Kidney (tissue), 14 donors: ENCODE results near the gene CST3. TPM values are rescaled to one million over a fixed set of nuclear protein-coding genes. Genes with fewer than 3 reads are reported as not detected.

Experiments
- DNase-seq, 5 donors: peaks; one replicate each; pipeline ENCODE4 v3.0.0-alpha.2; 2013 to 2020
- FAIRE-seq: peaks from 2 replicates; lab custom pipeline; 2012; peaks lifted over from hg19 to GRCh38; lab: Jason Lieb, UNC
- H3K27ac ChIP-seq, 2 donors: one replicate each; pipeline ENCODE4 v1.7.0; 2013; ENCODE audit warnings: low read depth in 2 of 2, low read length in 2 of 2, inconsistent platforms in 1 of 2
- H3K27me3 ChIP-seq: one replicate; pipeline ENCODE4 v1.7.1; 2013; ENCODE audit warnings: low read length, inconsistent platforms; ENCODE audit not compliant: control insufficient read depth, insufficient read depth
- H3K36me3 ChIP-seq, 3 donors: one replicate each; pipeline versions ENCODE4 v1.7.0 to v1.7.1; 2013; ENCODE audit warnings: low read length in 3 of 3, control low read depth in 1 of 3, inconsistent platforms in 1 of 3; ENCODE audit not compliant: insufficient read depth in 3 of 3, control insufficient read depth in 2 of 3
- H3K4me1 ChIP-seq, 3 donors: one replicate each; pipeline versions ENCODE4 v1.7.0 to v1.7.1; 2013; ENCODE audit warnings: low read length in 3 of 3, inconsistent platforms in 1 of 3, low read depth in 1 of 3; ENCODE audit not compliant: control insufficient read depth in 2 of 3, insufficient read depth in 2 of 3
- H3K4me3 ChIP-seq, 3 donors: one replicate each; pipeline versions ENCODE4 v1.7.0 to v1.8.1; 2013; ENCODE audit warnings: low read length in 3 of 3, control low read depth in 1 of 3, inconsistent platforms in 1 of 3
- H3K9ac ChIP-seq, 3 donors: one replicate each; pipeline versions ENCODE4 v1.7.0 to v1.7.1; 2013; ENCODE audit warnings: low read length in 3 of 3, control low read depth in 1 of 3, inconsistent platforms in 1 of 3
- H3K9me3 ChIP-seq, 3 donors: one replicate each; pipeline versions ENCODE4 v1.7.0 to v1.7.1; 2013; ENCODE audit warnings: low read length in 3 of 3, control low read depth in 1 of 3, inconsistent platforms in 1 of 3; ENCODE audit not compliant: control insufficient read depth in 2 of 3, insufficient read depth in 1 of 3
- CTCF ChIP-seq: IDR thresholded peaks from 3 replicates; pipeline ENCODE4 v1.5.1; 2012; ENCODE audit warnings: mild to moderate bottlenecking, moderate library complexity, borderline replicate concordance; ENCODE audit not compliant: insufficient read depth; ENCODE audit errors: extremely low read depth
- intact Hi-C: fragments of 100-400 bp; cut with DNase I; formaldehyde crosslinking; loops from one replicate; pipeline ENCODE4 v1.11.1; 2022
- polyA plus RNA-seq: library from polyadenylated mRNA; stranded (reverse); fragments of 350-450 nt; fragmentation: Illumina TruSeq; extraction: RNeasy Lipid Tissue Mini Kit (QIAGEN cat#74804); gene quantifications from one replicate; pipeline ENCODE4 v1.2.3, GENCODE V29; 2014; ENCODE audit warnings: low read depth, low replicate concordance; ENCODE audit not compliant: insufficient read depth
- total RNA-seq: library from RNA; stranded (reverse); fragmentation: NEBNext Ultra II Directional; extraction: Animal tissue kit (Norgen Biotek cat#: 25700); gene quantifications from one replicate; pipeline ENCODE4 v1.2.1, GENCODE V29; 2021
- donor health status: control.
- donor health status: control.
- donor health status: control.
- donor health status: control.
- donor health status: control.
- donor health status: DM: yes; HTN: yes; CAD: no.
- donor health status: Normal renal cell carcinoma (clear cell type).

CST3 gene
- total and polyA plus RNA-seq, 2 donors from 2014 or later = 852 to 942 TPM

GRCh38 chr20:23655491-23656211, 17.9 kb upstream of the CST3 start:
- no peak for TF ChIP-seq CTCF
- intact Hi-C loops = no loop called here
- Histone ChIP-seq H3K4me3 (no peak overlapping the region), H3K27me3 (no peaks in the 10 kb centered on the region), H3K4me1 (peaks cover 7 to 10% (median 8%) of the 10 kb centered on the region in 3 donors), H3K9me3 (peaks cover 0 to 3% (median 0%) of the 10 kb centered on the region in 3 donors), H3K27ac (no peak overlapping the region), H3K36me3 (peaks cover 0 to 2% (median 0%) of the 10 kb centered on the region in 3 donors), H3K9ac (no peak overlapping the region)
- peak in 2 of 5 donors; percentile 28 to 81 for DNase-seq
- FAIRE-seq = no peak

GRCh38 chr20:23654717-23655116, 17.0 kb upstream of the CST3 start:
- Histone ChIP-seq H3K9ac (no peak overlapping the region), H3K27me3 (no peaks in the 10 kb centered on the region), H3K27ac (no peak overlapping the region), H3K4me3 (no peak overlapping the region), H3K4me1 (peaks cover 4 to 10% (median 8%) of the 10 kb centered on the region in 3 donors), H3K9me3 (peaks cover 0 to under 1% (median 0%) of the 10 kb centered on the region in 3 donors), H3K36me3 (no peaks in the 10 kb centered on the region)
- no peak for TF ChIP-seq CTCF
- DNase-seq (peak in 1 of 5 donors; percentile 1), FAIRE-seq (no peak)
- intact Hi-C loops = no loop called here

DNA sequence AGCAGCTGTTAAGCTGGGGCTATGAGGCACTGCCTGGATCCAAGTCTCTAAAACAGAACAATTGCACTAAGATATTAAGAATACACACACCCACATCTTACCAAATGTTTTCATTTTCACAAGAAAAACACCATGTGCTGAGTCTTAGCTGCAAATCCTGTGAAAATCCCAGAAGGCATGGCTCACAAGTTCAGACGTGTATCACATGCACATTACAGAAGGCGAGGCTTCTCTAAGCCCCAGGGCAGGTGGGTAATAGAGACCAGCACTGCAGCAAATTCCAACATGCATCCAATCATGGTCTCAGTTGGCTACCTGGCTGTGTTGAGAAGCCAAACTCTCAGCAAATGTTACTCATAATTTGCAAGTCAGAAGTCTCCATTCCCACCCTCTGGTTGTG, 16.2 kb upstream of the CST3 start:
- peaks cover 0 to 4% (median 3%) of the 10 kb centered on the region in 3 donors for H3K4me1 ChIP-seq
- no peaks in the 10 kb centered on the region for H3K27me3 ChIP-seq
- no peaks in the 10 kb centered on the region for H3K9me3 ChIP-seq
- intact Hi-C loops = no loop called here
- no peak overlapping the region for H3K9ac ChIP-seq
- no peak overlapping the region for H3K4me3 ChIP-seq
- no peak overlapping the region for H3K27ac ChIP-seq
- TF ChIP-seq CTCF = no peak
- no peaks in the 10 kb centered on the region for H3K36me3 ChIP-seq
- DNase-seq = no peak
- no peak for FAIRE-seq
